Stimulated activated naive B cell treated with anti-CD40 and anti-IgM and Interleukin-4, amounts not matched to agents 10 μg/mL and 1 μg/mL and 100 μg/mL, for 72 hours (primary cell): ENCODE data around the gene TOX3.

Experiments
- ATAC-seq, 2 donors: fragments of 150-1000 bp; cut with Tn5 transposase; replicated peaks; 2 replicates each; pipeline ENCODE4 v1.10.0; 2021; ENCODE audit warnings: moderate library complexity in 1 of 2
- DNase-seq: peaks from one replicate; pipeline ENCODE4 v3.0.0; 2021
- H3K27ac Mint-ChIP-seq: one replicate; pipeline ENCODE4 v1.8.0; 2022; ENCODE audit warnings: mild to moderate bottlenecking, mixed read lengths
- H3K27me3 Mint-ChIP-seq, 2 donors: one replicate each; pipeline ENCODE4 v1.8.0; 2022; ENCODE audit warnings: mixed read lengths in 2 of 2
- H3K36me3 Mint-ChIP-seq, 2 donors: one replicate each; pipeline ENCODE4 v1.8.0; 2022; ENCODE audit warnings: mixed read lengths in 2 of 2, mild to moderate bottlenecking in 1 of 2
- H3K4me1 Mint-ChIP-seq, 2 donors: one replicate each; pipeline ENCODE4 v1.8.0; 2022; ENCODE audit warnings: mixed read lengths in 2 of 2, mild to moderate bottlenecking in 1 of 2
- H3K4me3 Mint-ChIP-seq, 2 donors: one replicate each; pipeline ENCODE4 v1.8.0; 2022; ENCODE audit warnings: mild to moderate bottlenecking in 2 of 2, mixed read lengths in 2 of 2, moderate library complexity in 1 of 2
- H3K9me3 Mint-ChIP-seq, 2 donors: one replicate each; pipeline ENCODE4 v1.8.0; 2022; ENCODE audit warnings: mixed read lengths in 2 of 2, mild to moderate bottlenecking in 1 of 2

The TOX3 gene

GRCh38 chr16:52572656-52573055 lies 25.7 kb upstream of the TOX3 start:
- no peak for DNase-seq
- Mint-ChIP-seq H3K4me3 (no peak overlapping the region), H3K27me3 (no peaks in the 10 kb centered on the region), H3K4me1 (no peaks in the 10 kb centered on the region), H3K36me3 (no peaks in the 10 kb centered on the region), H3K27ac (no peak overlapping the region), H3K9me3 (peaks cover 2 to 7% of the 10 kb centered on the region in 2 donors)
- ATAC-seq = no peak

DNA sequence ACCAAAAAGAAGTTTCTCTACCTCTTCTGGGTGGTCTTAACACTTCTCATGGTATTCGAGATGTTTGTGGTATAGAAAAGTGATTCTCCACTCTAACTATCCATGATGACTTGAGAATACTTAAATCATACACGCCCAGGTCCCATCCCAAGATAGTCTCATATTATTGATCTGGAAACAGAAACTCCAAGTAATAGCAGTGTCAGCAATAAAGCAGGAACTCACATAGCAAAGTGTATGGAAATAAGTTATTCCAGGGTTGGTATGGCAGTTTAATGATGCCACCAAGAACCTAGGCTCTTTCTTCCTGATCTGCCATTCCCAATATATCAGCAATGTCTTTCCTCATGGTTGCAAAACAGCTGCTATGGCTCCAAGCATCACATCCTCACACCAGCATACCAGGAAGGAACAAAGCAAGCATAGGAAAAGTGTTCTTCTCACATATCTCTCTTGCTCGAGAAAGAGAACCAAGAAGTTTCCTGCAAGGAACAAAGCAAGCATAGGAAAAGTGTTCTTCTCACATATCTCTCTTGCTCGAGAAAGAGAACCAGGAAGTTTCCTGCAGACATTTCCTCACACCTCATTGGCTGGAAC lies 23.6 kb upstream of the TOX3 start:
- Mint-ChIP-seq H3K9me3 (peaks cover 3 to 7% of the 10 kb centered on the region in 2 donors), H3K4me3 (no peak overlapping the region), H3K27me3 (no peaks in the 10 kb centered on the region), H3K27ac (no peak overlapping the region), H3K36me3 (no peaks in the 10 kb centered on the region), H3K4me1 (no peaks in the 10 kb centered on the region)
- DNase-seq (no peak), ATAC-seq (no peak)

- ATAC-seq = no peak
- no peaks in the 10 kb centered on the region for H3K27me3 Mint-ChIP-seq
- DNase-seq = no peak
- H3K9me3 Mint-ChIP-seq = peaks cover 3 to 7% of the 10 kb centered on the region in 2 donors
- no peaks in the 10 kb centered on the region for H3K4me1 Mint-ChIP-seq
- H3K27ac Mint-ChIP-seq = no peak overlapping the region
- H3K4me3 Mint-ChIP-seq = no peak overlapping the region
- no peaks in the 10 kb centered on the region for H3K36me3 Mint-ChIP-seq
Measured at GRCh38 chr16:52569701-52570100, 22.8 kb upstream of the TOX3 start.

GRCh38 chr16:52568983-52569690 lies 22.2 kb upstream of the TOX3 start:
- H3K9me3 Mint-ChIP-seq = peaks cover 3 to 7% of the 10 kb centered on the region in 2 donors
- no peaks in the 10 kb centered on the region for H3K36me3 Mint-ChIP-seq
- H3K27ac Mint-ChIP-seq = no peak overlapping the region
- H3K4me1 Mint-ChIP-seq = no peaks in the 10 kb centered on the region
- peaks cover 0 to 2% of the 10 kb centered on the region in 2 donors for H3K27me3 Mint-ChIP-seq
- ATAC-seq (no peak), DNase-seq (no peak)
- no peak overlapping the region for H3K4me3 Mint-ChIP-seq

GRCh38 chr16:52568495-52568894 lies 21.6 kb upstream of the TOX3 start:
- Mint-ChIP-seq H3K27me3 (peaks cover 0 to 7% of the 10 kb centered on the region in 2 donors), H3K36me3 (no peaks in the 10 kb centered on the region), H3K4me3 (no peak overlapping the region)

GRCh38 chr16:52567193-52567592 lies 20.2 kb upstream of the TOX3 start:
- ATAC-seq = no peak
- Mint-ChIP-seq H3K4me3 (no peak overlapping the region), H3K27me3 (peaks cover 0 to 7% of the 10 kb centered on the region in 2 donors), H3K27ac (no peak overlapping the region), H3K36me3 (no peaks in the 10 kb centered on the region), H3K9me3 (peaks cover 2 to 7% of the 10 kb centered on the region in 2 donors), H3K4me1 (no peaks in the 10 kb centered on the region)
- no peak for DNase-seq

More at GRCh38 chr16:52568495-52568894, 21.6 kb upstream of the TOX3 start:
- DNase-seq (no peak), ATAC-seq (no peak)
- H3K27ac Mint-ChIP-seq = no peak overlapping the region
- peaks cover 3 to 7% of the 10 kb centered on the region in 2 donors for H3K9me3 Mint-ChIP-seq
- H3K4me1 Mint-ChIP-seq = no peaks in the 10 kb centered on the region

- peaks cover 0 to 2% of the 10 kb centered on the region in 2 donors for H3K9me3 Mint-ChIP-seq
- ATAC-seq = no peak
- H3K27ac Mint-ChIP-seq = no peak overlapping the region
- H3K4me1 Mint-ChIP-seq = no peaks in the 10 kb centered on the region
- H3K27me3 Mint-ChIP-seq = peaks cover 0 to 7% of the 10 kb centered on the region in 2 donors
- no peak for DNase-seq
- no peaks in the 10 kb centered on the region for H3K36me3 Mint-ChIP-seq
- no peak overlapping the region for H3K4me3 Mint-ChIP-seq
Measured at GRCh38 chr16:52563767-52564611, 17.0 kb upstream of the TOX3 start.

GRCh38 chr16:52562770-52563169 lies 15.8 kb upstream of the TOX3 start:
- no peak overlapping the region for H3K4me3 Mint-ChIP-seq
- no peak for DNase-seq
- no peak overlapping the region for H3K27ac Mint-ChIP-seq
- peaks cover 0 to 7% of the 10 kb centered on the region in 2 donors for H3K27me3 Mint-ChIP-seq
- H3K4me1 Mint-ChIP-seq = no peaks in the 10 kb centered on the region
- no peaks in the 10 kb centered on the region for H3K36me3 Mint-ChIP-seq
- peaks cover 0 to 4% of the 10 kb centered on the region in 2 donors for H3K9me3 Mint-ChIP-seq
- no peak for ATAC-seq

- Mint-ChIP-seq H3K27ac (no peak overlapping the region), H3K4me3 (no peak overlapping the region), H3K9me3 (peaks cover 0 to 3% of the 10 kb centered on the region in 2 donors), H3K36me3 (no peaks in the 10 kb centered on the region), H3K27me3 (peaks cover 5 to 7% of the 10 kb centered on the region in 2 donors), H3K4me1 (no peaks in the 10 kb centered on the region)
- ATAC-seq = no peak
- no peak for DNase-seq
Measured at GRCh38 chr16:52561910-52562741, 15.2 kb upstream of the TOX3 start.

DNA sequence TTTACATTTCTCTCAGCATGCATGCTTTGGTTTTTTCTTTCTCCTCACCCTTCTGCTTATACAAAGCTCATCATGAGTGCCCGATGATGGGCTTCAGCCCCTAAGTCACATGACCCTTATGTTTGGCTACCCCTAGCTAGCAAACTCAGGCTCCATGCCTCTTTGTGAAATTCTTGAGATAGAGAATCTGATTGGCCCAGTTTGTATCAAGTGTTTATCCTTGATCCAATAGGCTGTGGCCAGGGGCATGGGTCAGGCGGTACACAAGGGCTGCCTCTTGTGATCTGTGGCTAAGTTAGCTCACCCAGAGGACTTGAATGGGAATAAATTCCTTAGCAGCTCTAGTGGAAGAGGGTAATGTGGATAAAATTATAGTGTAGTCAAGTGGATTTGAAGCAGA lies 11.5 kb upstream of the TOX3 start:
- H3K27ac Mint-ChIP-seq = no peak overlapping the region
- H3K27me3 Mint-ChIP-seq = peaks cover 9 to 12% of the 10 kb centered on the region in 2 donors
- H3K4me3 Mint-ChIP-seq = no peak overlapping the region
- H3K36me3 Mint-ChIP-seq = no peaks in the 10 kb centered on the region
- no peaks in the 10 kb centered on the region for H3K4me1 Mint-ChIP-seq
- no peak for DNase-seq
- no peak for ATAC-seq
- peaks cover 4 to 8% of the 10 kb centered on the region in 2 donors for H3K9me3 Mint-ChIP-seq

GRCh38 chr16:52557236-52557635 lies 10.3 kb upstream of the TOX3 start:
- Mint-ChIP-seq H3K27ac (no peak overlapping the region), H3K9me3 (peaks cover 4 to 8% of the 10 kb centered on the region in 2 donors), H3K4me3 (no peak overlapping the region)

GRCh38 chr16:52556083-52556482 lies 9.1 kb upstream of the TOX3 start:
- no peaks in the 10 kb centered on the region for H3K36me3 Mint-ChIP-seq
- peaks cover 9 to 21% of the 10 kb centered on the region in 2 donors for H3K27me3 Mint-ChIP-seq
- ATAC-seq = no peak

More at GRCh38 chr16:52557236-52557635, 10.3 kb upstream of the TOX3 start:
- no peaks in the 10 kb centered on the region for H3K36me3 Mint-ChIP-seq
- peaks cover 9 to 18% of the 10 kb centered on the region in 2 donors for H3K27me3 Mint-ChIP-seq
- ATAC-seq (no peak), DNase-seq (no peak)
- no peaks in the 10 kb centered on the region for H3K4me1 Mint-ChIP-seq

GRCh38 chr16:52555572-52555971 lies 8.6 kb upstream of the TOX3 start:
- no peak overlapping the region for H3K27ac Mint-ChIP-seq
- no peak for ATAC-seq
- no peaks in the 10 kb centered on the region for H3K36me3 Mint-ChIP-seq
- peaks cover 9 to 26% of the 10 kb centered on the region in 2 donors for H3K27me3 Mint-ChIP-seq
- no peak overlapping the region for H3K4me3 Mint-ChIP-seq
- H3K9me3 Mint-ChIP-seq = peaks cover 4 to 8% of the 10 kb centered on the region in 2 donors
- H3K4me1 Mint-ChIP-seq = no peaks in the 10 kb centered on the region
- DNase-seq = no peak

More at GRCh38 chr16:52556083-52556482, 9.1 kb upstream of the TOX3 start:
- Mint-ChIP-seq H3K9me3 (peaks cover 4 to 8% of the 10 kb centered on the region in 2 donors), H3K4me1 (no peaks in the 10 kb centered on the region), H3K4me3 (no peak overlapping the region), H3K27ac (no peak overlapping the region)
- no peak for DNase-seq

DNA sequence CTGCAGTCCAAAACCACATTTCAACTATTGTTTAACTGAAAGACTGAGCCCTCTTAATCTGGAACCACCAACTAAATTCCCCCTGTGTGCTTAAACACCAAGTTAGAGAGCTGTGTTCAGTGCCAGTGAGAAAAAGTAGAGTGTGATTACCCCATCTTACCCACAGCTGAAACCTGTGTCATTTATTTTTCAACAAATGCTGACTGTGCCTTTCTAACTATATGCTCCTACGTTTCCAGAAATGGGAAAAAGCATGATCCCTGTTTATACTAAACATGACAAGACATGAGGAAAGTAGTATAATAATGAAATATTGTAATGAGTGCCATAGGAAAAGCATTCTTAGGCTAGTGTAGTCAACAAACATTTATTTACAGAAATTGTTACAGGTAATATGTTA lies 7.4 kb upstream of the TOX3 start:
- DNase-seq (no peak), ATAC-seq (no peak)
- H3K4me1 Mint-ChIP-seq = no peaks in the 10 kb centered on the region
- H3K27me3 Mint-ChIP-seq = peaks cover 10 to 38% of the 10 kb centered on the region in 2 donors
- H3K36me3 Mint-ChIP-seq = no peaks in the 10 kb centered on the region
- no peak overlapping the region for H3K27ac Mint-ChIP-seq
- no peak overlapping the region for H3K4me3 Mint-ChIP-seq
- peaks cover 4 to 8% of the 10 kb centered on the region in 2 donors for H3K9me3 Mint-ChIP-seq
